GM11168 (cell line): ENCODE measurements around the gene SP140.
"Not testable (repeated sequence)": the region's sequence is repeated elsewhere in the genome, so short reads cannot be mapped to it uniquely, and the experiment has no call there.

Experiments used
- in situ Hi-C: fragments of 300-500 bp; cut with MboI; formaldehyde crosslinking; loops from one replicate; pipeline ENCODE4 v1.12.0; 2022; ENCODE audit warnings: low sequenced_read_pairs; ENCODE audit not compliant: unreplicated experiment

The SP140 gene

DNA sequence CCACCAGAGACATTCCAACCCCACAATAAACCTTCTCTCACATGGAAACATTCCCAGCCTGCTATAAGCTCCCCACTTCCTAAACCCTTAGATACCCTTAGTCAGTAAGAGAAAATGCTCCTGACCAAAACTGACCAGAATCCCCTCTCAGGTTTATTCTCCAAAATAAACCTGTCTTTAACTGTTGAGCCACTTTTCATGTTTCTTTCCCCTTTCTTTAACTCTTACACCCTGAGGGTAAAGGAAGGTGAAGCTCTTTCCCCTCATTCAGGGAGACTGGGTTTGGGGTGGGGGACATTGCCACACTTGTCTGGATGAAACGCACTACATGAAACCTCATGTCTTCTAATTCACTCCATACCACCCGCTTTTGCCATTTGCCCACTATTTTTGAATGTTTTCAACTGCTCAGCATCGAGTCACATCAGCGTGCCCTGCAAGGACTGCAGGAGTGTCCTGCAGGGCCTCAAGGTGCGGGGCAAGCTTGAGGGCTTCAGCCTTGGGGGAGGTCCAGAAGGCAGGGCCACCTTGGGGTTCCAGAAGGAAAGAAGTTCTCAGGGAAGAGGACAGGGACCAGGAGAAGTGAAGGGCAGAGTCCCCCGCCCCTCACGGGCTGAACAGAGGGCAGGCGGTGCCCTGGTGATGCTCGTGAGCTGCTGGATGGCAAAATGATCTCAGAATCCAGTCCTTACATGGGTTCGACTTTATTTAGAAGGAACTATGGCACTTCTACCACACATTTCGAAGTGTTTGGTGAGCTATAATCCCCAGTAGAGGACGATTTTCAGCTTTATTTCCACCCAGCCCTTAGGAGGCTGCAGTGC is 97.2 kb downstream of the SP140 start:
- in situ Hi-C loops, result no loop called here

- in situ Hi-C loops, result no loop called here
Observed at GRCh38 chr2:230323385-230324106, 98.0 kb downstream of the SP140 start.

DNA sequence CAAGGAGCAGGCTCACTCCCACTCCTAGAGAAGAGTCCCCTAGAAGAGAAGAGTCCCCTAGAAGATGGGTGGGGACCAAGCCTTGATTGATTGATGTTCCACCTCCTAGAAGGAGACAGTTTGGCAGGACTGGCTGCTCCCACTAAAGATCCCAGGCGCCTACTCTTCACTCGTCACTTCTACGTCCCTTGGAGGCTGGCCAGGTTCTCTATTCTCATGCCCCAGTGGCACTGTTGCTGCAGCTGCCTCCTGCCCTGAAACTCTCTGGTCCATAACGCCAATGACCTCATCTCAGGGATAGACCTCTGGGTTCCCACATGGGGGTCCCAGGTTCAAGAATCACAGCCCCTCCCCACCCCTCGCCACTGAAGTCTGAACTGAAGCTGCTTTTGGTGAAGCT is 99.0 kb downstream of the SP140 start:
- in situ Hi-C loops, result no loop called here

DNA sequence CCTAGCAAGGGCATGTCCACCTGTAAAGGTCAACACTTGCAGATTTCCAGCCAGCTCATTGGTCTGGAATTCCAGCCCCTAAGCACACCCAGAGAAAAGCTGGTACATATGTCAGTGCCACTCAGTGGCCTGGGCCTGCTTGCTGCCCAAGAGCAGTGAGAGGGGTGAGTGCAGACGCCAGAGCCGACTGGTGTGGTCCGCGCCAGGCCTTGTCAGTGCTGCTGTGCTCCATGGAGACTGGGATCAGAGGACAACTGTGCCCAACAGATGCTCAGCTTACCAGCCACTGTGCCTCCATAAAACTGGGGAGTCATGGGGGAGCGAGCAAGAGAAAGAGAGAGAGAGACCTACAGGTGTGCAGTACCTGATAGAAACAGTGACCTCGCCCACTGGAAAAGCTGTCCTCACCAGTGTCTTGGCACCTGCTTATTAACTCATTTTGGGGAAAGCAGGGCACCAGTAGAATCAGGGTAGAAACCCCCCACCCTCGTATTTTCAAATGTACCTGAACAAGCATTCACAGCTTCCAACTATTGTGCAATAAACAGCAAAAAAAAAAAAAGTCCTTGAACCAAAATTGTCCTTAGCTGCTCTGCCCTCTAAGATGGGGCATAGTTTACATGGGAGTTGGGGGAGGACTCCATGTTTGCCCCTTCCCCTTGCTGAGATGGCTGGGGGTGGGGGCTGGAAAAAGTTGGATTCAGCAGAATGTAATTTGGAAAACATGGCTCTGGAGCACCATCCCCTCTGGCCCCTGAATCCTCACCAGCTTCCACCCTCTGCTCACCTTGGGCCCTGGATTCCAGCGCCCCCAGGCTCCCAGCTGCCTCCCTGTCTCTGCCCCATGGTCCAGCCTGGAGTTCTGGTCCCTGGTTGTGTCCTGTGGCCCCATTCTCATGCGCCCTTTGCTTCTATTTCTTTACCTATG is 100.0 kb downstream of the SP140 start:
- in situ Hi-C loops, result no loop called here

DNA sequence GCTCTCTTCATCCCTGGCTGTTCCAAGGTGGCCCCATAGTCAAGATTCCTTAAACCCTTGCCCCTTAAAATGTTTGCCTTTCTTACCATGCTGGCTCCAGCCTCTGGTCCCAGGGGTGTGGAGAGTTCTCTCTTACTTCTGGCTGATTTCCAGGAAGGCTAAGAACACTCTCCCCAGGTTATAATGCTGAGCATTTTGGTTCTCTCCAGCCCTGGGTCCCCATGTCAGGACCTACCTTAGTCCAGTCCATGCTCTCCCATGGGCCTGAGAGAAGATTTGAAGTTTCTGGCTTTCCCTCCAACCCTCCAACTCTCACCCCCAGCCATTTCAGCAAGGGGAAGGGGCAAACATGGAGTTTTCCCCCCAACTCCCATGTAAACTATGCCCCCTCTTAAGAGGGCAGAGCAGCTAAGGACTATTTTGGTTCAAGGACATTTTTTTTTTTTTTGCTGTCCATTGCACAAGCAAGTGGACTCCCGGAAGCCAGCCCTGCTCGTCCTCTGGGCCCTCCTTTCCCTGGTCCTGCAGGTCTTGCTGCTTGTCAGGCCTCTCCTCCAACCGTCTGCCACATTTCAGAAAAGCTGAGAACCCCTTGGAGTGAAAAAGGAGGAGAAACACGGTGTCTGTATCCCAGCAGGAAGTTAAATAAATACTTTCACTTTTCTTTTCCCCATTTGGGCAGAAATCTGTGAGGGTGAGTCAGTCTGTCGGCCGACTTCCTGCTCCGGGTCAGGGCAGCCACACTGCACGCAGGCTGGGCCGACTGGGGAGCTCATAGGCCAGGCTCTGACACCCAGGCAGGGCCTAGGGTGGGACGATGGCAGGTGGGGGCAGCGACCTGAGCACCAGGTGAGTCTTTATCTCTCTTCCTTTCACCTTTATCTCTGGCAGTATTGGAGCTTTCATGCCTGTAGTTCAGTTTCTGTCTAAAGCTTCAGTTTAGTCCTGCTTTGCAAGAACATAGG is 101.2 kb downstream of the SP140 start, which contains the start of gene SP140L:
Gene SP140L, plus strand, starts transcription at position 741 of the 965 bp plus-strand sequence. Its CDS starts 77 bp downstream, at position 818.
- in situ Hi-C loops, result no loop called here

DNA sequence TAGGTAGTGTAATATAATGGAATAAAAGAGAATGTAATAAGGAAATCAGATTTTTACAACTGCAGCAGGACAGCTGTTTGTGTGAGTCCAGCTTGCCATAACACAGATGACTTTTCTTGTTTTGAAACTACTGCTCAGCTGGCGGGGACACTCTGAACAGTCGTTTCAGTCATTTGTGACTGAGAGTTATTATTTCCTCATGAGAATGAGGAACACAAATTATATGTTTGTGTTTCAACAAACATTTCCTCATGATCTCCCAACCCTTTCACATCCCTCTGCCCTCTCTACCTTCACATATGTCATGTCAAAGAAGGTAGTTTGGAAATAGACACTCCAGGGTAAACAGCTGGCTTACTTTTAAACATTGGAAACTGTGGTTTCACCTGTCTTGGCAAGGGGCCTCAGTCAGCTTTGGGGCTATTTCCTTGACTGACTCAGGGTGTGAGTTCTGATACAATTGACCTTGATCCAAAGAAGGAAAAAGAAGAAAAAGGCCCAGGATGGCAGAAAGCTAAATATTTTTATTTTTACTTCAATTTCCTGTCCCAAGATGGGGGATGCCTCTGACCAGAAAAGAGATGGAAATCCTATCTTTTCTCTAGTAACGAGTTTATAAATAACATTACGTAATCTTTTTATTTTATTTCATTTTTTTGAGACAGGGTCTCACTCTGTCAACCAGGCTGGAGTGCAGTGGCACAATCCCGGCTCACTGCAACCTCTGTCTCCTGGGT is 102.0 kb downstream of the SP140 start:
- in situ Hi-C loops, result no loop called here

DNA sequence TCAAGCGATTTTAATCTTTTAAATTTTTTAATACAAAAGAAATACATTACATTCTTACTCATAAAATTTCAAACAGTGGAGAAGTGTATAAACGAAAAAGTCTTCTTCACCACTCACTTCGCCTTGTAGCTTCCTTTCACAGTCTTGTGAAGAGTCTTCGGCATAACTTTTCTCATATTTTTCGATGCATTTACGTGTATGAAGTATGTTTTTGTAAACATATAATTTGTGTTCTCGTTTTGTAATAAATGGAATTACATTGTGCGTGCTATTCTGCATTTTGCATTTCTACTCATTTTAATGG is 102.6 kb downstream of the SP140 start:
- in situ Hi-C loops, result no loop called here

- in situ Hi-C loops, result no loop called here
Observed at GRCh38 chr2:230329946-230330605, 104.5 kb downstream of the SP140 start.

DNA sequence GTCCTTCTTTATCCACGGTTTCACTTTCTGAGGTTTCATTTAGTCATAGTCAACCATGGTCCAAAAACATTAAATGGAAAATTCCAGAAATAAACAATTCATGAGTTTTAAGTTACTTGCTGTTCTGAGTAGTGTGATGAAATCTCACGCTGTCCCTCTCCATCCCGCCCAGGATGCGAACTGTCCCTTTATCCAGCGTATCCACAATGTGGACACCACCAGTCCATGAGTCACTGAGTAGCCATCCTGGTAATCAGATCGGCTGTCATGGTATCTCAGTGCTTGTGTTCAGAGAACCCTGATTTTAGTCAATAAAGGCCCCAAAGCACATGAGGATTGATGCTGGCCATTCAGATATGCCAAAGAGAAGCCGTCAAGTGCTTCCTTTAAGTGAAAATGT is 105.2 kb downstream of the SP140 start:
- in situ Hi-C loops, result no loop called here

- in situ Hi-C loops, result no loop called here
Observed at GRCh38 chr2:230335461-230335863, 109.9 kb downstream of the SP140 start.

DNA sequence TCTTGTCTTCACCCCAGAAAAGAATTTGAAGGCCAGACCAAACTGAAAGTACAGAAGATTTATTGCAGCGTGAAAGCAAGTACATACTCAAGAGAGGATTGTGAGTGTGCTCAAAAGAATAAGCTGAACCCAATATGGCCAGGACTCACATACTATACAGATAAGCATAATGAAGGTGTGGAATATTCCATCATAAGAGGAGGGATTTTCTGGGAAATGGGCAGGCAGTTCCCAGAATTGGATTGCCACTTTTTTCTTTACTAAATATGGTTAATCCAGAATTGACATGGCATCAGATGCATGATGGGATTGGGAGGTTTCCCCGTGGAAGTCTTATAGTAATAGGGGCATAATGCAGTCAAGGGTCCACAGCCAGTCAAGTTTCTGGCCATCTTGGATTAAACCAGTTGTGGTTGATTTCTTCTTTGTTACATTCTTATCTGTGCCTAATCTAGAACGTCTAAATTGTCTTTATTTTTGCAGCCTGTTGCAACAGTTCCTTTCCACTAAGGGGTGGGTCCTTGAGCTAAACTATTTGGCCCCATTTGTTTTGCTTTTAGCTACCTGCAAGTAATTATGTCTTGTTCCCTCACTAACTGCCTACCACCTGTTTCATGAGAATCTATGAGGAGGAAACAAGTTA is 110.4 kb downstream of the SP140 start:
- in situ Hi-C loops, result no loop called here

- in situ Hi-C loops, result not testable (repeated sequence)
Observed at GRCh38 chr2:230341936-230342528, 116.5 kb downstream of the SP140 start.

DNA sequence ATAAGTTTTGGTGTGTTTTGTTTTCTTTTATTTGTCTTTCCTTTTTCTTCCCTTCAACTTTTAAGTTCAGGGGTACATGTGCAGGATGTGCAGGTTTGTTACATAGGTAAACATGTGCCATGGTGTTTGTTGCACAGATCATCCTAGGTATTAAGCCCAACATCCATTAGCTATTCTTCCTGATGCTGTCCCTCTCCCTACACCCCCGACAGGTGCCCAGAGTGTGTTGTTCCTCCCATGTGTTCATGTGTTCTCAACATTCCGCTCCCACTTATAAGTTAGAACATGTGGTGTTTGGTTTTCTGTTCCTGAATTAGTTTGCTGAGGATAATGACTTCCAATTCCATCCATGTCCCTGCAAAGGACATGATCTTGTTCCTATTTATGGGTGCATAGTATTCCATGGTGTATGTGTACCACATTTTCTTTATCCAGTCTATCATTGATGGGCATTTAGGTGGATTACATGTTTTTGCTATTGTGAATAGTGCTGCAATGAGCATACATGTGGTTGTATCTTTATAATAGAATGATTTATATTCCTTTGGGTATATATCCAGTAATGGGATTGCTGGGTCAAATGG is 117.6 kb downstream of the SP140 start:
- in situ Hi-C loops, result not testable (repeated sequence)

DNA sequence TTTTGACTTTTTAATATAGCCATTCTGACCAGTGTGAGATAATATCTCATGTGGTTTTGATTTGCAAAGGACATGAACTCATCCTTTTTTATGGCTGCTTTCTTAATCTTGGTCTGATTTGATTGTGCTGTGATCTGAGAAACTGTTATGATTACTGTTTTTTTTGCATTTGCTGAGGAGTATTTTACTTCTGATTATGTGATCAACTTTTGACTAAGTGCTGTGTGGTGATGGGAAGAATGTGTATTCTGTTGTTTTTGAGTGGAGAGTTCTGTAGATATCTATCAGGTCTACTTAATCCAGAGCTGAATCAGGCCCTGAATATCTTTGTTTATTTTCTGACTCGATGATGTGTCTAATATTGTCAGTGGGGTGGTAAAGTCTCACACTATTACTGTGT is 118.2 kb downstream of the SP140 start:
- in situ Hi-C loops, result no loop called here

DNA sequence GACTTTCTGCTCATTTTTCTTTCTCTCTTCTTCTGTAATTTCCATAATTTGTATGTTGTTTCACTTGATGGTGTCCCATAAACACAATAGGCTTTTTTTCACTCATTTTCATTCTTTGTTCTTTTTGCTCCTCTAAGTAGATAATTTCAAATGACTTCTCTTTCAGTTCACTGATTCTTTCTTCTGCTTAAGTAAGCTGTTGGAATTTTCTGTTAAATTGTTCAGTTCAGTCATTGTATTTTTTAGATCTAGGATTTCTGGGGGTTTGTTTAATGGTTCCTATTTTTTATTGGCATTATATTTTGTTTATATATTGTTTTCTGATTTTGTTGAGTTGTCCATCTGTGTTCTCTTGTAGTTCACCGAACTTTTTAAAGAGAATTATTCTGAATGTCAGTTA is 120.9 kb downstream of the SP140 start:
- in situ Hi-C loops, result no loop called here

DNA sequence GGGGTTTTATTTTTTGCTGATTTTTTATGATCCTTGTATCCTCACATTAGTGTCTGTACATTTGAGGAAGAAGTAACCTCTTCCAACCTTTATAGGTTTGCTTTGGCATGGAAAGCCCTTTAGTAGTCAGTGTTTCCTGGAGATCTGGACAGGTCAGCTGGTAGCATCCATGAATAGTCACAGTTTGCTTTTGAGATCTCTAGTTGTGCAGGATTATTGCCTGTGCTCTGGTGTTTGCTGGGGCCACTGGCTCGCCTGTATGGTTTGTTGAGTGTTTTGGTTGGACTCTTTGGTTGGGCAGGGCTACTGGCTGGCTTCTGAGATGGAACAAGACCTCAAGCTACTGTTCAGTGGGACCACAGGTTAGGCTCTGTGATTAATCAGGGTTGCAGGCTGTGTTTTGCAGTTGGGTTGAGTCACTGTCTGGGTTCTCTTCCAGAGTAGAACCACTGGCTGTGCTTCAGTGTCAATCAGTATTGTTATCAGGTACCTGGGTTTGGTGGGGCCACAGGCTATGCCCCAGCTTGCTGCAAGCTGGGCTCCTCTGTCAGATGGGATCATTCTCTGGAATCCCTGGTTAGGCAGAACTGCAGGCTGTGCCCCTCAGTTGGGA is 121.5 kb downstream of the SP140 start:
- in situ Hi-C loops, result no loop called here
